Skeletal muscle tissue (tissue), 5 donors: ENCODE results near the gene CELF1. TPM values are rescaled to one million over a fixed set of nuclear protein-coding genes. Genes with fewer than 3 reads are reported as not detected.

Source experiments
- H3K27ac ChIP-seq: one replicate; pipeline ENCODE4 v1.7.0; 2013; ENCODE audit warnings: mild to moderate bottlenecking, low read depth, low read length, inconsistent platforms
- H3K27me3 ChIP-seq, 3 donors: one replicate each; pipeline ENCODE4 v1.7.0; 2013; ENCODE audit warnings: low read length in 3 of 3; ENCODE audit not compliant: control insufficient read depth in 3 of 3, insufficient read depth in 3 of 3
- H3K36me3 ChIP-seq, 3 donors: one replicate each; pipeline ENCODE4 v1.7.0; 2013; ENCODE audit warnings: low read length in 3 of 3; ENCODE audit not compliant: control insufficient read depth in 3 of 3, insufficient read depth in 3 of 3
- H3K4me1 ChIP-seq, 3 donors: one replicate each; pipeline ENCODE4 v1.7.0; 2013; ENCODE audit warnings: low read length in 3 of 3, mild to moderate bottlenecking in 3 of 3; ENCODE audit not compliant: control insufficient read depth in 3 of 3, insufficient read depth in 3 of 3
- H3K4me3 ChIP-seq, 3 donors: one replicate each; pipeline ENCODE4 v1.7.0; 2013; ENCODE audit warnings: low read length in 3 of 3
- H3K9ac ChIP-seq, 3 donors: one replicate each; pipeline ENCODE4 v1.7.0; 2013; ENCODE audit warnings: low read length in 3 of 3, mild to moderate bottlenecking in 3 of 3, moderate library complexity in 2 of 3, low read depth in 1 of 3
- H3K9me3 ChIP-seq, 3 donors: one replicate each; pipeline ENCODE4 v1.7.0; 2013; ENCODE audit warnings: low read length in 3 of 3; ENCODE audit not compliant: control insufficient read depth in 3 of 3
- small RNA-seq: library from RNA; depleted of rRNA; stranded (forward); fragments of <200 nt; gene quantifications from one replicate; pipeline ENCODE3, GENCODE V24; 2014
- total RNA-seq: library from RNA; depleted of rRNA; stranded (reverse); fragments of >200 nt; gene quantifications from one replicate; pipeline ENCODE4 v1.2.3, GENCODE V29; 2014
- donor health status: Osteomylitis.

CELF1 gene
- total RNA-seq, 1 donor from 2014 or later: 74.6 TPM

DNA sequence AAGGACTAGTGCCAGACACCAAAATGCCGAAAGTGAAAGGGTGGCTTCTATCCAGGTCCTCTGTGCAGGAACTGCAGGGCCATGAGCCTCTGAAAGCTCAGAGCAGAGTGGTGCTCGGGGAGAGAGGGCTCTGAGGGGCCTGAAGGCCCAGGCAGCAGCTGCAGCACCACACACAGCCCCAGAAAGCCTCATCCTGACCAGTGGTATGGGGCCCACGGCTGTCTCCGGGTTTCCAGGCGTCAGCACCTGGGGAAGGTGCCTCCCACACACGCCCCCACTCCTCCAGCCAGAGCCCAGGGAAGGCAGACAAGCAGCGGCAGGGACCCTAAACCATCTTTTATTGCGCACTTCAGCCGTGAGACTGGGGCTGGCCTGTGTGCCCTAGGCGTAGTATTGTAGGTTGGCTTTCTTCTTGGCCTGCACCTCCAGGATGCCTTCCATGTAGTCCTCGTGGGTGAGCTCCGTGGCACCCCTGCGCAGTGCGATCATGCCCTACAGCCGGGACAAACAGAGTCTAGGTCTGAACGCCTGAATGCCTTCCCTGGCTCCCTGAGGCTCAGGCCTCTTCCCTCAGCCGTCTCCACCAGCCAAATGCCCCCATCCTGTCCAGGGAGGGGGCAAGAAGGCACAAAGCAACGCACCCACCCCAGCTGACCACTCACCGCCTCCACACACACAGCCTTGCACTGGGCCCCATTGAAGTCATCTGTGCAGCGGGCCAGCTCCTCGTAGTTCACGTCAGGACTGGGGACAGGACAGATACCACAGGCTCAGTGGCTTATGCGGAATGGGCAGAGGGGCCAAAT, 134.3 kb downstream of the CELF1 start:
- Histone ChIP-seq H3K4me3 (no peak overlapping the region), H3K27ac (no peak overlapping the region), H3K36me3 (peaks cover 61 to 62% (median 61%) of the 10 kb centered on the region in 3 donors), H3K9me3 (no peaks in the 10 kb centered on the region), H3K27me3 (no peaks in the 10 kb centered on the region), H3K9ac (peak overlapping the region in 1 of 3 donors; percentile 25), H3K4me1 (peaks cover 26 to 51% (median 36%) of the 10 kb centered on the region in 3 donors)

DNA sequence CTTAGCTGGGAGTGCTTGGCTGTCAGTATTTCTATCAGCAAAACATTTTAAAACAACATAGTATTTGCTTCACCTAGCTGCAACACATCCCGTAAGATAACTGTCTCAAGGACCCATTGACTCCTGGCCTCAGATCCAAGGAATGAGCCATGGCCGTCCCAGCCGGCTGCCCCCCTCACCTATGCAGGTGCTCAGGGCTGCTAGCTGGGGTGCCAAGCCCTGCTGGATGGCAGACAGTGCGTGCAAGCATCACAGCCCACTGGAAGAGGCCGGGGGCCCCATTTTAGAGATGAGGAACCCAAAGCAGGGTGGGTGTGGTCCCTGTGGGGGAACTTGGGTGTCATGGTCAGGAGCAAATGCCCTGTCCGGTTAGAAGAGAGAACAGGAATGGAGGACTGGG, 135.2 kb downstream of the CELF1 start:
- peaks cover 57 to 61% (median 58%) of the 10 kb centered on the region in 3 donors for H3K36me3 ChIP-seq
- H3K9ac ChIP-seq: no peak overlapping the region
- H3K4me3 ChIP-seq: no peak overlapping the region
- peaks cover 26 to 52% (median 41%) of the 10 kb centered on the region in 3 donors for H3K4me1 ChIP-seq
- H3K27ac ChIP-seq: no peak overlapping the region
- no peaks in the 10 kb centered on the region for H3K27me3 ChIP-seq
- no peaks in the 10 kb centered on the region for H3K9me3 ChIP-seq

DNA sequence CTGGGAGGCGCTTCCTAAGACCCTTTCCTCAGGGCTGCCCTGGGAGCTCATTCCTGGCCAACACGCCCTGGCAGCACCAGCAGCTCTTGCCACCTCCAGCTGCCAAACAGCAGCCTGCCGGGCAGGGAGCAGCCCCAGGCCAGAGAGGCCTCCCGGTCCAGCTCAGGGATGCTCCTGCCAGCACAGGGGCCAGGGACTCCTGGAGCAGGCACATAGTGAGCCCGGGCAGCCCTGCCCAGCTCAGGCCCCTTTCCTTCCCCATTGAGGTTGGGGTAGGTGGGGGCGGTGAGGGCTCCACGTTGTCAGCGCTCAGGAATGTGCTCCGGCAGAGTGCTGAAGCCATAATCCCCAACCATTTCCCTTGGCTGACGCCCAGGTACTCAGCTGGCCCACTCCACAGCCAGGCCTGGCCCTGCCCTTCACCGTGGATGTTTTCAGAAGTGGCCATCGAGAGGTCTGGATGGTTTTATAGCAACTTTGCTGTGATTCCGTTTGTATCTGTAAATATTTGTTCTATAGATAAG, 136.9 kb downstream of the CELF1 start:
- Histone ChIP-seq H3K9me3 (no peaks in the 10 kb centered on the region), H3K4me3 (peak overlapping the region in 2 of 3 donors; percentile 37 to 45), H3K4me1 (peaks cover 30 to 46% (median 41%) of the 10 kb centered on the region in 3 donors), H3K27ac (peak overlapping the region; percentile 78), H3K9ac (peak overlapping the region; percentile 61 to 77 (median 70)), H3K36me3 (peaks cover 47 to 56% (median 50%) of the 10 kb centered on the region in 3 donors), H3K27me3 (no peaks in the 10 kb centered on the region)

Small RNA genes lying within 50 kb of the gene (small RNA-seq; reads per million reads assigned to genes)
- gene RN7SL652P (not detected), gene RNU5E-10P (0.21 reads per million)

Other genes starting within 250 kb of the CELF1 start
- gene MYBPC3, start 200.4 kb downstream of the CELF1 start, total RNA-seq: 1.6 TPM
- gene SPI1, start 174.6 kb downstream of the CELF1 start, total RNA-seq: 2.6 TPM
- 16.7 TPM for gene SLC39A13, start 144.5 kb downstream of the CELF1 start, total RNA-seq
- 146 TPM for gene PSMC3, start 126.7 kb downstream of the CELF1 start, total RNA-seq
- gene RAPSN, start 104.0 kb downstream of the CELF1 start, total RNA-seq: 44.9 TPM
- gene PTPMT1, start 12.5 kb upstream of the CELF1 start, total RNA-seq: 18.8 TPM
- gene KBTBD4, start 25.8 kb upstream of the CELF1 start, total RNA-seq: 19.8 TPM
- 95.5 TPM for gene NDUFS3, start 25.9 kb upstream of the CELF1 start, total RNA-seq
- 2.1 TPM for gene FAM180B, start 33.5 kb upstream of the CELF1 start, total RNA-seq
- gene C1QTNF4, start 41.3 kb upstream of the CELF1 start, total RNA-seq: 6.8 TPM
- 41.2 TPM for gene MTCH2, start 89.4 kb upstream of the CELF1 start, total RNA-seq
- 2.6 TPM for gene AGBL2, start 162.2 kb upstream of the CELF1 start, total RNA-seq
- 71.0 TPM for gene FNBP4, start 214.2 kb upstream of the CELF1 start, total RNA-seq